HepG2 (cell line): ENCODE measurements around the gene NACC2. TPM values are rescaled to one million over a fixed set of nuclear protein-coding genes. Genes with fewer than 3 reads are reported as not detected.

ENCODE experiments used
- ATF4 ChIP-seq, 2 experiments: fragments of 450-650 bp in 1 of 2; sonication (generic) in 1 of 2; formaldehyde crosslinking; IDR thresholded peaks; 2 replicates each; pipeline versions ENCODE4 v1.5.0 to v1.8.0; 2020 to 2022; ENCODE audit warnings: mild to moderate bottlenecking in 1 of 2, missing genetic modification reagents in 1 of 2
- CEBPG ChIP-seq: IDR thresholded peaks from 2 replicates; pipeline ENCODE4 v1.6.1; 2016
- KLF15 ChIP-seq: sonication (generic); formaldehyde crosslinking; IDR thresholded peaks from 2 replicates; pipeline ENCODE4 v1.8.1; 2023; ENCODE audit warnings: borderline replicate concordance, mild to moderate bottlenecking, inconsistent platforms, missing genetic modification reagents, mixed read lengths
- MAZ ChIP-seq, 2 experiments: sonication (generic) in 1 of 2; formaldehyde crosslinking in 1 of 2; IDR thresholded peaks; 2 replicates each; pipeline versions ENCODE4 v1.5.0 to v1.6.1; 2012 to 2020; ENCODE audit warnings: low read depth in 2 of 2, mild to moderate bottlenecking in 2 of 2, borderline replicate concordance in 1 of 2, improper control_type of control experiment in 1 of 2, low read length in 1 of 2, missing genetic modification reagents in 1 of 2, moderate library complexity in 1 of 2
- NFIC ChIP-seq: IDR thresholded peaks from 2 replicates; pipeline ENCODE4 v1.6.1; 2012; ENCODE audit warnings: mild to moderate bottlenecking, low read length, inconsistent platforms
- NR2F1 ChIP-seq, 2 experiments: fragments of 450-650 bp in 1 of 2; formaldehyde crosslinking in 1 of 2; IDR thresholded peaks; 2 replicates each; pipeline versions ENCODE4 v1.5.0 to v1.6.1; 2016 to 2020; ENCODE audit warnings: mild to moderate bottlenecking in 1 of 2, missing compliant biosample characterization in 1 of 2, missing genetic modification reagents in 1 of 2, moderate library complexity in 1 of 2
- REXO4 ChIP-seq: sonication (generic); formaldehyde crosslinking; IDR thresholded peaks from 2 replicates; pipeline ENCODE4 v1.8.0; 2022; ENCODE audit warnings: missing genetic modification reagents, mild to moderate bottlenecking, borderline replicate concordance
- TFDP1 ChIP-seq: IDR thresholded peaks from 2 replicates; pipeline ENCODE4 v1.6.1; 2016; ENCODE audit warnings: missing compliant biosample characterization, missing genetic modification reagents, borderline replicate concordance
- ZFP90 ChIP-seq: sonication (generic); formaldehyde crosslinking; IDR thresholded peaks from 2 replicates; pipeline ENCODE4 v1.8.0; 2022; ENCODE audit warnings: missing genetic modification reagents, mild to moderate bottlenecking, inconsistent platforms, borderline replicate concordance
- ZGPAT ChIP-seq: IDR thresholded peaks from 2 replicates; pipeline ENCODE4 v1.6.1; 2016; ENCODE audit warnings: mild to moderate bottlenecking
- ZKSCAN5 ChIP-seq: sonication (generic); formaldehyde crosslinking; IDR thresholded peaks from 2 replicates; pipeline ENCODE4 v1.5.1; 2020; ENCODE audit warnings: mild to moderate bottlenecking, missing genetic modification reagents
- ZNF382 ChIP-seq: sonication (generic); formaldehyde crosslinking; IDR thresholded peaks from 2 replicates; pipeline ENCODE4 v1.5.0; 2020; ENCODE audit warnings: missing genetic modification reagents, mild to moderate bottlenecking, borderline replicate concordance
- ZNF432 ChIP-seq: sonication (generic); formaldehyde crosslinking; IDR thresholded peaks from 2 replicates; pipeline ENCODE4 v1.5.0; 2020; ENCODE audit warnings: missing genetic modification reagents, mild to moderate bottlenecking, borderline replicate concordance
- ZNF496 ChIP-seq: sonication (generic); formaldehyde crosslinking; IDR thresholded peaks from 2 replicates; pipeline ENCODE4 v1.8.1; 2023; ENCODE audit warnings: mild to moderate bottlenecking, moderate library complexity, missing genetic modification reagents; ENCODE audit not compliant: insufficient replicate concordance
- ZNF672 ChIP-seq: sonication (generic); formaldehyde crosslinking; IDR thresholded peaks from 2 replicates; pipeline ENCODE4 v1.8.1; 2022; ENCODE audit warnings: missing genetic modification reagents
- polyA plus RNA-seq, 8 experiments: library from polyadenylated mRNA; depleted of rRNA in 3 of 8; stranded (reverse) in 7 of 8; unstranded in 1 of 8; fragments of >200 nt; fragmentation: Illumina TruSeq in 4 of 8; extraction: Trizol in 4 of 8; gene quantifications; 2 replicates each; pipeline versions ENCODE4 v1.2.1 to v1.2.3, GENCODE V29; 2011 to 2016; ENCODE audit warnings: low read depth in 4 of 8, missing spikeins in 1 of 8, mixed read lengths in 1 of 8; ENCODE audit not compliant: insufficient read depth in 1 of 8
- total RNA-seq, 5 experiments: library from RNA; depleted of rRNA; stranded (reverse); fragments of >200 nt; fragmentation: Illumina TruSeq; extraction: Trizol; gene quantifications; 2 replicates each; pipeline ENCODE4 v1.2.3, GENCODE V29; 2016; ENCODE audit warnings: low read depth in 1 of 5
- TF ChIP-seq, protein P1 (sequence below): sonication (generic); formaldehyde crosslinking; IDR thresholded peaks from 2 replicates; pipeline ENCODE4 v1.4.0; 2020; ENCODE audit warnings: missing genetic modification reagents
- TF ChIP-seq, protein P2 (sequence below): sonication (generic); formaldehyde crosslinking; IDR thresholded peaks from 2 replicates; pipeline ENCODE4 v1.4.0; 2020; ENCODE audit warnings: mild to moderate bottlenecking, low read depth, missing genetic modification reagents

Gene NACC2
- total and polyA plus RNA-seq, 2 of the 13 experiments (the other 11 are each of a cell fraction or from before 2014, with no cell fraction given): 5.9 to 12.3 TPM

GRCh38 chr9:135961277-135961715 is 133.8 kb downstream of the NACC2 start, which contains the start of gene UBAC1 (continued):
- TF ChIP-seq ZFP90 (CRISPR knock-in tag) (no peak), ZKSCAN5 (CRISPR knock-in tag) (no peak), ZNF672 (CRISPR knock-in tag) (no peak), REXO4 (no peak), ZNF432 (no peak), NFIC (no peak), MAZ (IDR thresholded peaks at IDR 0.05; ENCODE audit: borderline replicate concordance, low read depth, low read length) (peak; percentile 49; the same call in 1 of the 2 replicates), MAZ (CRISPR knock-in tag; IDR thresholded peaks at IDR 0.05; ENCODE audit: low read depth) (no peak; the same call in 1 of the 2 replicates), NR2F1 (CRISPR knock-in tag; IDR thresholded peaks at IDR 0.05) (no peak), CEBPG (0 out of 2 replicates have a peak, but pooled peaks have one; percentile 3), TFDP1 (CRISPR knock-in tag) (peak; percentile 76; the same call in 1 of the 2 replicates), ZNF382 (CRISPR knock-in tag) (no peak), ZNF496 (CRISPR knock-in tag) (no peak), ZGPAT (CRISPR knock-in tag) (0 out of 2 replicates have a peak, but pooled peaks have one; percentile 18), ATF4 (CRISPR knock-in tag; IDR thresholded peaks at IDR 0.05) (no peak), KLF15 (CRISPR knock-in tag) (no peak)
- TF ChIP-seq, protein P1, sequence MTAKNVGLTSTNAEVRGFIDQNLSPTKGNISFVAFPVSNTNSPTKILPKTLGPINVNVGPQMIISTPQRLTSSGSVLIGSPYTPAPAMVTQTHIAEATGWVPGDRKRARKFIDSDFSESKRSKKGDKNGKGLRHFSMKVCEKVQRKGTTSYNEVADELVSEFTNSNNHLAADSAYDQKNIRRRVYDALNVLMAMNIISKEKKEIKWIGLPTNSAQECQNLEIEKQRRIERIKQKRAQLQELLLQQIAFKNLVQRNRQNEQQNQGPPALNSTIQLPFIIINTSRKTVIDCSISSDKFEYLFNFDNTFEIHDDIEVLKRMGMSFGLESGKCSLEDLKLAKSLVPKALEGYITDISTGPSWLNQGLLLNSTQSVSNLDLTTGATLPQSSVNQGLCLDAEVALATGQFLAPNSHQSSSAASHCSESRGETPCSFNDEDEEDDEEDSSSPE (CRISPR knock-in tag): peak; percentile 78
- TF ChIP-seq, protein P2, sequence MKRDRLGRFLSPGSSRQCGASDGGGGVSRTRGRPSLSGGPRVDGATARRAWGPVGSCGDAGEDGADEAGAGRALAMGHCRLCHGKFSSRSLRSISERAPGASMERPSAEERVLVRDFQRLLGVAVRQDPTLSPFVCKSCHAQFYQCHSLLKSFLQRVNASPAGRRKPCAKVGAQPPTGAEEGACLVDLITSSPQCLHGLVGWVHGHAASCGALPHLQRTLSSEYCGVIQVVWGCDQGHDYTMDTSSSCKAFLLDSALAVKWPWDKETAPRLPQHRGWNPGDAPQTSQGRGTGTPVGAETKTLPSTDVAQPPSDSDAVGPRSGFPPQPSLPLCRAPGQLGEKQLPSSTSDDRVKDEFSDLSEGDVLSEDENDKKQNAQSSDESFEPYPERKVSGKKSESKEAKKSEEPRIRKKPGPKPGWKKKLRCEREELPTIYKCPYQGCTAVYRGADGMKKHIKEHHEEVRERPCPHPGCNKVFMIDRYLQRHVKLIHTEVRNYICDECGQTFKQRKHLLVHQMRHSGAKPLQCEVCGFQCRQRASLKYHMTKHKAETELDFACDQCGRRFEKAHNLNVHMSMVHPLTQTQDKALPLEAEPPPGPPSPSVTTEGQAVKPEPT: no peak
